Pancreas (tissue), 10 donors: Measurements from ENCODE around the gene TERT. TPM values are rescaled to one million over a fixed set of nuclear protein-coding genes. Genes with fewer than 3 reads are reported as not detected.
A peak's percentile ranks its signal among the peaks of the same experiment; 100 is the strongest.

Experiments used
- ATAC-seq, 4 donors: fragments of 200-7000 bp; cut with Tn5 transposase; one replicate each; pipeline versions ENCODE4 v1.8.0 to v1.9.1; 2020; ENCODE audit warnings: mild to moderate bottlenecking in 4 of 4, moderate library complexity in 4 of 4
- DNase-seq, 6 donors: peaks; one replicate each; pipeline ENCODE4 v3.0.0-alpha.2; 2020
- FAIRE-seq: peaks from 2 replicates; lab custom pipeline; 2012; peaks lifted over from hg19 to GRCh38; lab: Jason Lieb, UNC
- H3K27ac ChIP-seq, 4 donors: fragments of 200-600 bp; sonication (generic); 1 replicate in 3 of 4; 2 replicates in 1 of 4; pipeline versions ENCODE4 v1.5.0 to v1.8.0; 2020
- H3K27me3 ChIP-seq, 4 donors: fragments of 200-600 bp; one replicate each; pipeline ENCODE4 v1.8.0; 2021
- H3K36me3 ChIP-seq, 3 donors: fragments of 200-600 bp; sonication (generic) in 1 of 3; one replicate each; pipeline versions ENCODE4 v1.5.0 to v1.8.0; 2020 to 2021
- H3K4me1 ChIP-seq, 3 donors: fragments of 200-600 bp; one replicate each; pipeline ENCODE4 v1.8.0; 2021
- H3K4me3 ChIP-seq, 4 donors: fragments of 200-600 bp; sonication (generic) in 2 of 4; one replicate each; pipeline versions ENCODE4 v1.5.0 to v1.8.0; 2020 to 2021
- H3K9me3 ChIP-seq, 4 donors: fragments of 200-600 bp; one replicate each; pipeline ENCODE4 v1.8.0; 2021
- CTCF ChIP-seq, 4 donors: fragments of 200-600 bp; sonication (generic) in 3 of 4; IDR thresholded peaks; one replicate each; pipeline versions ENCODE4 v1.5.0 to v1.8.0; 2021; ENCODE audit warnings: antibody characterized with exemption in 4 of 4
- WGBS, 2 donors: extraction: QIAGEN DNeasy Blood & Tissue Kit; methylation state at CpG; one replicate each; pipeline ENCODE4 v1.1.7; 2013; 5-methylcytosine and 5-hydroxymethylcytosine counted together
- intact Hi-C, 3 donors: fragments of 100-400 bp; cut with DNase I; formaldehyde crosslinking; loops; one replicate each; pipeline versions ENCODE4 v1.11.1 to v1.14.2; 2022
- polyA plus RNA-seq, 2 donors: library from polyadenylated mRNA; stranded (reverse); fragments of 200-250 nt; gene quantifications; one replicate each; pipeline ENCODE4 v1.2.3, GENCODE V29; 2013
- total RNA-seq, 6 donors: library from RNA; stranded (reverse); fragmentation: NEBNext Ultra II Directional in 4 of 6; extraction: Animal tissue kit (Norgen Biotek cat#: 25700) in 4 of 6; gene quantifications; one replicate each; pipeline versions ENCODE4 v1.2.1 to v1.2.4, GENCODE V29; 2021 to 2023
- donor health status: healthy with polysubstance abuse.
- donor health status: DM: no; HTN: no; CAD: no; lungs with moderate emphysema.
- donor health status: DM: no; HTN: no; CAD: no.
- donor health status: control.
- donor health status: control.
- donor health status: Bipolar disorder and iron deficiency.
- donor health status: DM: yes; HTN: yes; CAD: no.
- donor health status: DM: no; HTN: no; CAD: no.
- donor health status: DM: no; HTN: no; CAD: no.
- donor health status: DM: yes; HTN: yes; CAD: no.

TERT gene
- total and polyA plus RNA-seq, 8 donors: 0.06 to 0.28 (median 0.25) TPM; not detected in 5

GRCh38 chr5:1319436-1320256, 24.8 kb upstream of the TERT start:
- ATAC-seq: no peak
- TF ChIP-seq CTCF (IDR thresholded peaks at IDR 0.05): no peak

DNA sequence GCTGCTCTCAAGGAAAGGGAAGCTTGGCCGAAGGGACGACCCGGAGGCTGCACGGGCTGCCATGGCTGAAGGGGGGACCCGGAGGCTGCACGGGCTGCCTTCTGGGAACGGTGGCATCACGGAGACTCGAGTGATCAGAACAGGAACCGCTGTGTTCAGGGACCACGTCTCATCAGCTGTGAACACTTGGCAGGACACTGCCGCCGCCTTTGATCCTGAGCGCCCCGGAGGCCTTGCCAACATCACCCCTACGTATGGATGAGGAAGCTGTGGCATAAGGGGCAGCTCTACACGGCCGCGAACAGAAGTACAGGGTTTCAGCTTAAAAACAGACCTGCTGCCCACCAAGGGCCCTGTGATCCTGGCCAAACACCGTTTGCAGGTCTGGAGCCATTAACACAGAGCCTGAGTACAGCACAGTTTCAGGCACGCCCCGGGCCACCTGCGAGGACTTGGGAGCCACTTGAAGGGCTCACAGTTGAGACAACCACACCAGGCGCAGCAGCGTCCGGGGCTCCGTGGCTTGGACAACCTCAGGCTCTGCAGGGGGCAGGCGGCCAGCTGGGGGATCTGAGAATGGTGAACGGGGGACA, 23.9 kb upstream of the TERT start:
- no peak for TF ChIP-seq CTCF (IDR thresholded peaks at IDR 0.05)
- no peaks in the 10 kb centered on the region for H3K27me3 ChIP-seq
- H3K4me3 ChIP-seq: no peak overlapping the region
- intact Hi-C loops: no loop called here
- peaks cover 14 to 16% (median 14%) of the 10 kb centered on the region in 3 donors for H3K4me1 ChIP-seq
- H3K9me3 ChIP-seq: no peaks in the 10 kb centered on the region
- no peak overlapping the region for H3K27ac ChIP-seq
- peaks cover 0 to 51% (median 18%) of the 10 kb centered on the region in 3 donors for H3K36me3 ChIP-seq
- 94 to 96% methylated on average over 29 of the region's 29 CpGs for WGBS, 2 donors
- FAIRE-seq (no peak), DNase-seq (peak in 2 of 6 donors; percentile 12 to 14), ATAC-seq (no peak)

More at GRCh38 chr5:1319436-1320256, 24.8 kb upstream of the TERT start:
- DNase-seq (peak in 2 of 6 donors; percentile 10 to 12), FAIRE-seq (no peak)
- H3K27ac ChIP-seq: no peak overlapping the region
- no peaks in the 10 kb centered on the region for H3K27me3 ChIP-seq
- H3K4me1 ChIP-seq: peaks cover 14 to 16% (median 14%) of the 10 kb centered on the region in 3 donors
- no peak overlapping the region for H3K4me3 ChIP-seq
- H3K36me3 ChIP-seq: peaks cover 0 to 52% (median 27%) of the 10 kb centered on the region in 3 donors
- intact Hi-C loops: no loop called here
- 90% methylated on average over 20 to 21 of the region's 21 CpGs for WGBS, 2 donors
- no peaks in the 10 kb centered on the region for H3K9me3 ChIP-seq

DNA sequence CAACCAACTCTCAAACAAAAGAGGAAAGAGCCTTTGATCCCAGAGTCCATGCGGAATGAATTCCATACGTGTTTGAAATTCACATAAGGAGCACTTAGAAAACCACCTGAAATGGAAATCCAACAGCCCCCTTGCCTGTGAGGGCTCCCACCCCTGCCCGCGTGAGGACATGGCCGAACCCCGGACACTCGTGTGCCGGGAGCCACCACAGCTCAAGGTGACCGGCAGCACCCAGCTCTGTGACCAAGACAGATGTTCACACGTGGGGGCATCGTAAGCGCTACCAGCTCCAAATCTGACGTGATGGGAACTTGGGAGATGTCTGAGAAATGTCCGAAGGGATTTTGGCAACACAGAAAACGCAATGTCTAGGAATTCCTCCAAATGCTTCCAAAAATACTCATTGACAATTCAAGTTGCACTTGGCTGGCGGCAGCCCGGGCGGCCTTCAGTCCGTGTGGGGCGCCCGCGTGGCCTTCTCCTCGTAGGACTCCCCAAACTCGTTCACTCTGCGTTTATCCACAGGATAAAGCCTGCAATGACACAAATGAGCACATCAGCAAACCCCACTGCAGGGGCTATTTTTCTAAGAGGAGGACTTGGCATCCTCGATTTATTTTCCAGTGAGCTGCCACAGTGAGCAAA, 23.2 kb upstream of the TERT start:
- ATAC-seq (no peak), DNase-seq (peak in 2 of 6 donors; percentile 8), FAIRE-seq (no peak)
- Histone ChIP-seq H3K4me3 (no peak overlapping the region), H3K9me3 (no peaks in the 10 kb centered on the region), H3K27ac (no peak overlapping the region), H3K36me3 (peaks cover 0 to 46% (median 14%) of the 10 kb centered on the region in 3 donors), H3K27me3 (no peaks in the 10 kb centered on the region), H3K4me1 (peaks cover 14 to 16% (median 14%) of the 10 kb centered on the region in 3 donors)
- no peak for TF ChIP-seq CTCF (IDR thresholded peaks at IDR 0.05)
- 92 to 94% methylated on average over 26 of the region's 26 CpGs for WGBS, 2 donors
- intact Hi-C loops: no loop called here

- H3K27ac ChIP-seq: peak overlapping the region; percentile 55 to 78 (median 64)
- peak overlapping the region in 1 of 4 donors; percentile 31 for H3K4me3 ChIP-seq
- no peaks in the 10 kb centered on the region for H3K27me3 ChIP-seq
- 26 to 36% methylated on average over 17 of the region's 17 CpGs for WGBS, 2 donors
- H3K4me1 ChIP-seq: peaks cover 14 to 16% (median 14%) of the 10 kb centered on the region in 3 donors
- ATAC-seq (peak in 2 of 4 donors; percentile 3 to 4), FAIRE-seq (no peak), DNase-seq (peak in 3 of 6 donors; percentile 8 to 58 (median 9))
- intact Hi-C loops: no loop called here
- no peaks in the 10 kb centered on the region for H3K9me3 ChIP-seq
- TF ChIP-seq CTCF (IDR thresholded peaks at IDR 0.05): no peak
- H3K36me3 ChIP-seq: peaks cover 0 to 39% (median 10%) of the 10 kb centered on the region in 3 donors
Measured at GRCh38 chr5:1316588-1317340, 21.9 kb upstream of the TERT start.
